ENCODE measurements around the gene VTI1A.

GRCh38 chr10:112454910-112455779 is 8.1 kb downstream of the VTI1A start:
- TF ChIP-seq SCRT1 (tag by site-specific recombination; IDR thresholded peaks at IDR 0.05; ENCODE audit: borderline replicate concordance) (no peak), CTCF (tag by site-specific recombination; IDR thresholded peaks at IDR 0.05) (no peak), TSHZ1 (tag by site-specific recombination; IDR thresholded peaks at IDR 0.05; ENCODE audit: borderline replicate concordance) (no peak), AEBP2 (tag by site-specific recombination; IDR thresholded peaks at IDR 0.05; ENCODE audit: borderline replicate concordance) (no peak), ZNF521 (tag by site-specific recombination; IDR thresholded peaks at IDR 0.05) (no peak), ZSCAN5A (tag by site-specific recombination; IDR thresholded peaks at IDR 0.05) (no peak), ZEB2 (tag by site-specific recombination; IDR thresholded peaks at IDR 0.05) (no peak), ZNF274 (IDR thresholded peaks at IDR 0.05; ENCODE audit: low read length) (no peak), ZNF274 (tag by site-specific recombination; IDR thresholded peaks at IDR 0.05; ENCODE audit: borderline replicate concordance) (no peak), ZNF175 (tag by site-specific recombination; IDR thresholded peaks at IDR 0.05) (no peak), HOXA7 (CRISPR knock-in tag; IDR thresholded peaks at IDR 0.05; ENCODE audit: borderline replicate concordance) (no peak)
- TF ChIP-seq, protein P1, sequence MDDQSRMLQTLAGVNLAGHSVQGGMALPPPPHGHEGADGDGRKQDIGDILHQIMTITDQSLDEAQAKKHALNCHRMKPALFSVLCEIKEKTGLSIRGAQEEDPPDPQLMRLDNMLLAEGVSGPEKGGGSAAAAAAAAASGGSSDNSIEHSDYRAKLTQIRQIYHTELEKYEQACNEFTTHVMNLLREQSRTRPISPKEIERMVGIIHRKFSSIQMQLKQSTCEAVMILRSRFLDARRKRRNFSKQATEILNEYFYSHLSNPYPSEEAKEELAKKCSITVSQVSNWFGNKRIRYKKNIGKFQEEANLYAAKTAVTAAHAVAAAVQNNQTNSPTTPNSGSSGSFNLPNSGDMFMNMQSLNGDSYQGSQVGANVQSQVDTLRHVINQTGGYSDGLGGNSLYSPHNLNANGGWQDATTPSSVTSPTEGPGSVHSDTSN (CRISPR knock-in tag; IDR thresholded peaks at IDR 0.05): no peak
